HFFc6 (cell line): Measurements from ENCODE around the gene TRIB2. TPM values are rescaled to one million over a fixed set of nuclear protein-coding genes. Genes with fewer than 3 reads are reported as not detected.
"Not testable (repeated sequence)": the region's sequence is repeated elsewhere in the genome, so short reads cannot be mapped to it uniquely, and the experiment has no call there.

Experiments used
- DNase-seq: peaks from one replicate; pipeline ENCODE4 v3.0.0-alpha.2; 2018
- H3K27ac Mint-ChIP-seq: 2 replicates; pipeline ENCODE4 v1.8.0; 2020; ENCODE audit warnings: mild to moderate bottlenecking, mixed read lengths
- H3K27me3 Mint-ChIP-seq: 2 replicates; pipeline ENCODE4 v1.8.0; 2021; ENCODE audit warnings: mild to moderate bottlenecking, moderate library complexity, mixed read lengths; ENCODE audit not compliant: insufficient read depth
- H3K36me3 Mint-ChIP-seq: 2 replicates; pipeline ENCODE4 v1.8.0; 2021; ENCODE audit warnings: low read depth, mixed read lengths
- H3K4me1 Mint-ChIP-seq: 2 replicates; pipeline ENCODE4 v1.8.0; 2020; ENCODE audit warnings: low read depth, mixed read lengths
- H3K4me3 Mint-ChIP-seq: 2 replicates; pipeline ENCODE4 v1.8.0; 2020; ENCODE audit warnings: mild to moderate bottlenecking, moderate library complexity, mixed read lengths
- H3K9me3 Mint-ChIP-seq: 2 replicates; pipeline ENCODE4 v1.8.0; 2020; ENCODE audit warnings: mild to moderate bottlenecking, mixed read lengths
- CTCF ChIP-seq: fragments of 200-600 bp; sonication (generic); IDR thresholded peaks from 2 replicates; pipeline ENCODE4 v1.5.0; 2021; ENCODE audit warnings: antibody characterized with exemption, mild to moderate bottlenecking
- total RNA-seq, 6 experiments: library from RNA; stranded (reverse); fragmentation: NEBNext Ultra II Directional; extraction: Animal tissue kit (Norgen Biotek cat#: 25700); gene quantifications; 2 replicates in 1 of 6; 3 replicates in 5 of 6; pipeline ENCODE4 v1.2.3, GENCODE V29; 2021

The TRIB2 gene
- total RNA-seq, 6 experiments from 2014 or later: 13.6 to 22.9 (median 16.8) TPM

GRCh38 chr2:12675801-12676200, 40.9 kb upstream of the TRIB2 start:
- Mint-ChIP-seq H3K36me3 (no peaks in the 10 kb centered on the region), H3K4me1 (peaks cover 18% of the 10 kb centered on the region), H3K27me3 (peaks cover 9% of the 10 kb centered on the region), H3K9me3 (no peaks in the 10 kb centered on the region), H3K27ac (no peak overlapping the region), H3K4me3 (no peak overlapping the region)
- no peak for DNase-seq
- no peak for TF ChIP-seq CTCF

DNA sequence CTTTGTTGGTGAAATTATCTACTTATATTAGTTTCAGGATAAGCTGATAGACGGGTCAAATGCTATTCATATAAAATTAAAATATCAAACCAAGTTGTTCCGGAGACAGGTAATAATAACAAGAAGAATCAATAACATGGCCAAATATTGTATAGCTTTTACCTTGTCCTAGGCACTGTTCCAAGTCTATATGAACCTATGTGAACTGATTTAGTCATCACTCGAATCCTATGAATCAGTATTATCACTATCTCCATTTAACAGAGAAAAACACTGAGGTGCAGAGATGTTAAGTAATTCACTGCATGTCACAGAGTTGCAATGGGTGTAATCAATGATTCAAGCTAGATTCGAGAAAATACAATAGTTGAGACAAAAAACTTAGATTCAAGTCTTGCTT, 40.0 kb upstream of the TRIB2 start:
- Mint-ChIP-seq H3K9me3 (no peaks in the 10 kb centered on the region), H3K36me3 (no peaks in the 10 kb centered on the region), H3K27ac (no peak overlapping the region), H3K4me1 (peaks cover 18% of the 10 kb centered on the region), H3K27me3 (peaks cover 9% of the 10 kb centered on the region), H3K4me3 (no peak overlapping the region)
- TF ChIP-seq CTCF: no peak
- DNase-seq: no peak

DNA sequence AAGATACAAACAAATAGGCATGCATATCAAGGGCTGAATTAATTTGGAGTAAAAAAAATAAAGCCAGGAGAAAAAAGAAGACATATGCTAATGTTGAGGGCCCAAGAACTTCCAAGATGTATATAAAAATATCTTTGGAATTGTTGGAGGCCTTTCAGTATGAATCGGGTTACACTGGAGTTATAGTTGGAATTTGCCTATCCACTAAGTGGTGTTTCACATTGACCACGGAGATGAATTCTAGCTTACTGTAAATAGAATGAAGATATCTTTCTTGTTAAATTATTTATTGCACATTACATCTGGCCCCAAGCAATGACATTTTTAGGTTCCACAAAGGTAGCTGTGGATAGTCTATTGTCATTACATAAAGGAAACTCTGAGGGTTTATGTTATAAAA, 38.5 kb upstream of the TRIB2 start:
- no peak overlapping the region for H3K4me3 Mint-ChIP-seq
- peaks cover 18% of the 10 kb centered on the region for H3K4me1 Mint-ChIP-seq
- H3K9me3 Mint-ChIP-seq: no peaks in the 10 kb centered on the region
- no peak for TF ChIP-seq CTCF
- H3K27me3 Mint-ChIP-seq: peaks cover 11% of the 10 kb centered on the region
- H3K27ac Mint-ChIP-seq: no peak overlapping the region
- DNase-seq: no peak
- H3K36me3 Mint-ChIP-seq: no peaks in the 10 kb centered on the region

- TF ChIP-seq CTCF: no peak
- peaks cover 26% of the 10 kb centered on the region for H3K4me1 Mint-ChIP-seq
- H3K27ac Mint-ChIP-seq: no peak overlapping the region
- H3K9me3 Mint-ChIP-seq: no peaks in the 10 kb centered on the region
- no peak overlapping the region for H3K4me3 Mint-ChIP-seq
- no peaks in the 10 kb centered on the region for H3K36me3 Mint-ChIP-seq
- H3K27me3 Mint-ChIP-seq: peaks cover 11% of the 10 kb centered on the region
- DNase-seq: no peak
These were observed 37.1 kb upstream of the TRIB2 start for GRCh38 chr2:12679550-12680072.

GRCh38 chr2:12680115-12680514, 36.6 kb upstream of the TRIB2 start:
- DNase-seq, H3K36me3 Mint-ChIP-seq, H3K27ac Mint-ChIP-seq, H3K9me3 Mint-ChIP-seq, H3K4me3 Mint-ChIP-seq: not testable (repeated sequence)
- Mint-ChIP-seq H3K4me1 (peaks cover 27% of the 10 kb centered on the region), H3K27me3 (peaks cover 11% of the 10 kb centered on the region)

- H3K4me3 Mint-ChIP-seq: no peak overlapping the region
- no peak for DNase-seq
- H3K27ac Mint-ChIP-seq: no peak overlapping the region
- no peak for TF ChIP-seq CTCF
- H3K27me3 Mint-ChIP-seq: peaks cover 10% of the 10 kb centered on the region
- H3K9me3 Mint-ChIP-seq: no peaks in the 10 kb centered on the region
- H3K4me1 Mint-ChIP-seq: peaks cover 21% of the 10 kb centered on the region
- H3K36me3 Mint-ChIP-seq: no peaks in the 10 kb centered on the region
These were observed 34.7 kb upstream of the TRIB2 start for GRCh38 chr2:12682017-12682416.
